OCI-LY3 (cell line): ENCODE measurements around the gene C3orf52.

Source experiments
- H2AFZ ChIP-seq: fragments of 200-600, 300-600 bp; shearing (Covaris generic); 2 replicates; pipeline ENCODE4 v1.6.0; 2014; ENCODE audit warnings: antibody characterized with exemption, low read depth, low read length
- H3K27ac ChIP-seq: fragments of 200-600, 300-600 bp; sonication (generic); 2 replicates; pipeline ENCODE4 v1.5.1; 2014; ENCODE audit warnings: mild to moderate bottlenecking, low read length, moderate library complexity, mixed read lengths
- H3K27me3 ChIP-seq: fragments of 200-600, 300-600 bp; sonication (generic); 2 replicates; pipeline ENCODE4 v1.6.1; 2014; ENCODE audit warnings: low read depth, low read length, mixed read lengths
- H3K36me3 ChIP-seq: fragments of 200-600, 300-600 bp; sonication (generic); replicated peaks from 2 replicates; pipeline ENCODE3; 2014; ENCODE audit warnings: low read depth, low read length, mixed read lengths
- H3K4me1 ChIP-seq: fragments of 300-600, 200-600 bp; sonication (generic); 2 replicates; pipeline ENCODE4 v1.6.1; 2014; ENCODE audit warnings: low read length, mixed read lengths
- H3K4me2 ChIP-seq: fragments of 200-600, 300-600 bp; sonication (generic); 2 replicates; pipeline ENCODE4 v1.6.1; 2014; ENCODE audit warnings: low read length, mixed read lengths
- H3K4me3 ChIP-seq: fragments of 300-600, 200-600 bp; sonication (generic); 2 replicates; pipeline ENCODE4 v1.5.1; 2014; ENCODE audit warnings: antibody characterized with exemption, mild to moderate bottlenecking, low read length, moderate library complexity
- H3K79me2 ChIP-seq: fragments of 300-600, 200-600 bp; shearing (Covaris generic); 2 replicates; pipeline ENCODE4 v1.6.1; 2014; ENCODE audit warnings: mild to moderate bottlenecking, low read length, mixed read lengths
- H3K9ac ChIP-seq: fragments of 300-600, 200-600 bp; shearing (Covaris generic); 2 replicates; pipeline ENCODE4 v1.6.0; 2014; ENCODE audit warnings: mild to moderate bottlenecking, low read length, moderate library complexity
- H3K9me3 ChIP-seq: fragments of 200-600, 300-600 bp; shearing (Covaris generic); 2 replicates; pipeline ENCODE4 v1.6.1; 2014; ENCODE audit warnings: low read length, mixed read lengths; ENCODE audit not compliant: insufficient read depth
- H4K20me1 ChIP-seq: fragments of 200-600, 300-600 bp; sonication (generic); 2 replicates; pipeline ENCODE4 v1.6.1; 2016; ENCODE audit warnings: low read length, mixed read lengths; ENCODE audit not compliant: insufficient read depth
- CTCF ChIP-seq: fragments of 200-600, 300-600 bp; sonication (generic); IDR thresholded peaks from 2 replicates; pipeline ENCODE4 v1.5.1; 2014; ENCODE audit warnings: antibody characterized with exemption, low read length, low read depth
- EZH2phosphoT487 ChIP-seq: fragments of 200-600 bp; shearing (Covaris generic); IDR thresholded peaks from 2 replicates; pipeline ENCODE4 v1.6.1; 2018; ENCODE audit warnings: antibody characterized with exemption, mixed run types, low read depth

The C3orf52 gene

DNA sequence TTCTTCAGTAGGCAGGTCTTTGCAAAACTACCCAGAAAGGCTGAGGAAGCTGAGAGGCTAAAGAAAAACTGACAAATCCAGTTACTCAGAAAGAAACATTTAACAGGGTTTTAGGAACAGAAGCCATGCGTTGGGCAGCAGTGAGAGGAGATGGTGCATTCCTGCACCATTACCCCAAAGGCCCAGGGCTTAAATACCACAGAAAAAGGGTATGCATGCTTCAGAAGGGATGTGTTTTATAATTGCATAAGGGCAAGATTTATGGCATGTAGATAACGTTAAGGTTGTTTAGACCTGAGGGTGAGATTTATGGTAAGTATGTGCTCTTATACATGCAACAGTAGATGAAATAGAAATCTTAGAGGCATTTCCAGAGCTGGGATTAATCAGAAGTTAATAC is 10.0 kb downstream of the C3orf52 start:
- Histone ChIP-seq H3K4me3 (no peak overlapping the region), H4K20me1 (no peaks in the 10 kb centered on the region), H3K36me3 (no peaks in the 10 kb centered on the region), H3K9me3 (no peaks in the 10 kb centered on the region), H3K4me1 (peaks cover 11% of the 10 kb centered on the region), H3K4me2 (no peak overlapping the region), H2AFZ (no peak overlapping the region), H3K79me2 (no peaks in the 10 kb centered on the region), H3K27me3 (no peaks in the 10 kb centered on the region), H3K9ac (no peak overlapping the region), H3K27ac (no peak overlapping the region)
- TF ChIP-seq CTCF: no peak
- TF ChIP-seq EZH2phosphoT487: no peak

DNA sequence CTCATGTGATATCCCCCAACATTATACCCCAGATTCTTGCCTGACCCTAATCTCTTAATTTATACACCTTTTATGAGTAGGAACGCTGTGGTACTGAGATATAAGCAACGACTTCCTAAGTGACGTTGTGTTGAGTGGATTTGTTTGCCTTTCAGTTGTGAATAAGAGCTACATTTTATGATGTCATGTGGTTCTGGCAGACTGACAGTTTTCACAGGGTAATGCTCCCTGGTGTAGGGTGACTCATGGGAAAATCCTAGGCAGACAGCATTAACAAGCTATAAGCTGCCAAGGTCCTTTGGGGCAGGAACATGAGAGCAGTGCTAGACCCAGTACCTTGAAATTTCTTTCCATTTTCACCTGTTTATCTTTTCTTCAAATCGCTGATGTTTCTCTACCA is 11.2 kb downstream of the C3orf52 start:
- Histone ChIP-seq H3K27ac (no peak overlapping the region), H3K4me1 (peaks cover 8% of the 10 kb centered on the region), H4K20me1 (no peaks in the 10 kb centered on the region), H3K79me2 (no peaks in the 10 kb centered on the region), H3K9ac (no peak overlapping the region), H3K27me3 (no peaks in the 10 kb centered on the region), H3K4me2 (no peak overlapping the region), H2AFZ (no peak overlapping the region), H3K9me3 (no peaks in the 10 kb centered on the region), H3K4me3 (no peak overlapping the region), H3K36me3 (no peaks in the 10 kb centered on the region)
- TF ChIP-seq CTCF (no peak), EZH2phosphoT487 (no peak)

DNA sequence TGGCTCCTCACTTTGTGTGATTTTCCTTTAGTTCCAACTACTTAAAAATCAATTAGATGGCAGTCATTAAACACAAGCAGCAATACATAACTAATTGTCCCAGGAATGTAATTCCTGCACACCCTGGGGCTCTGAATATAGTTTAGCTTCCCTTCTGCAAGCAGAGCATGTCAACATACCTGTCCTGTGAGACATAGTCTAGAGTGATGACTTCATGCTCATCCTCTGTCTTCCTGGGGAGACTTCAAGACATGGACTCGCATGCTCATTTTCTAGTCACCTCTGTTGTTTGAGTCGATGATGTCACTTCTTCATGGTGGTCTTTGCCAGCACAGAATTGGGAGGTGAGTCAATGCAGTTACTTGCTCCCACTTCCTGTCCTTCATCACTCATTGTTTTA is 15.7 kb downstream of the C3orf52 start:
- no peak for TF ChIP-seq EZH2phosphoT487
- no peak for TF ChIP-seq CTCF
- Histone ChIP-seq H3K27me3 (no peaks in the 10 kb centered on the region), H3K27ac (no peak overlapping the region), H2AFZ (no peak overlapping the region), H3K4me3 (no peak overlapping the region), H3K9ac (no peak overlapping the region), H3K36me3 (no peaks in the 10 kb centered on the region), H3K9me3 (no peaks in the 10 kb centered on the region), H3K79me2 (no peaks in the 10 kb centered on the region), H3K4me2 (no peak overlapping the region), H4K20me1 (no peaks in the 10 kb centered on the region), H3K4me1 (no peaks in the 10 kb centered on the region)

- Histone ChIP-seq H4K20me1 (no peaks in the 10 kb centered on the region), H3K36me3 (no peaks in the 10 kb centered on the region), H3K27ac (no peak overlapping the region), H3K27me3 (no peaks in the 10 kb centered on the region), H3K4me2 (no peak overlapping the region), H3K4me1 (no peaks in the 10 kb centered on the region), H3K4me3 (no peak overlapping the region), H3K9me3 (no peaks in the 10 kb centered on the region), H3K9ac (no peak overlapping the region), H3K79me2 (no peaks in the 10 kb centered on the region), H2AFZ (no peak overlapping the region)
- TF ChIP-seq EZH2phosphoT487 (no peak), CTCF (no peak)
These were observed 18.6 kb downstream of the C3orf52 start for GRCh38 chr3:112104774-112105173.
